CD4-positive, alpha-beta T cell treated with Interleukin-6 for 4 hours (primary cell): ENCODE data around the gene BOD1L1.

Source experiments
- DNase-seq: peaks from one replicate; pipeline ENCODE4 v3.0.0-alpha.2; 2020; ENCODE audit warnings: mixed read lengths

BOD1L1 gene

DNA sequence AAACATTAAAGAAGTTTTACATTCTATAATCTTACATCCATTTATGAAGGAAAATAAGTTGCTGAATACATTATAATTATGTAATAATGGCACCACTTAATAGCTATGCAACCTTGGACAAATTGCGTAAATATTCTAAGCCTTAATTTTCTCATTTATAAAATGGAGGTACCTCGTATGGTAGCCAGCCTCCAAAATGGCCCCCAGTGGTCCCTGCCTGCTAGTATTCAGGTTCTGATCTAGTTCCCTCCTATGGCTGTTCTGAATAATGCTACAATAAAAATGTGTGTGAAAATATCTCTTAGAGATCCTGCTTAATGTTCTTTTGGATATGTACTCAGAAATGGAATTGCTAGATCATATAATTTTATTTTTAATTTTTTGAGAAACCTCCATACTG, 72.2 kb downstream of the BOD1L1 start:
- DNase-seq: no peak

GRCh38 chr4:13553081-13553480, 74.4 kb downstream of the BOD1L1 start:
- DNase-seq: no peak

- DNase-seq: peak; percentile 82
Observed at GRCh38 chr4:13548984-13549546, 78.5 kb downstream of the BOD1L1 start.

DNA sequence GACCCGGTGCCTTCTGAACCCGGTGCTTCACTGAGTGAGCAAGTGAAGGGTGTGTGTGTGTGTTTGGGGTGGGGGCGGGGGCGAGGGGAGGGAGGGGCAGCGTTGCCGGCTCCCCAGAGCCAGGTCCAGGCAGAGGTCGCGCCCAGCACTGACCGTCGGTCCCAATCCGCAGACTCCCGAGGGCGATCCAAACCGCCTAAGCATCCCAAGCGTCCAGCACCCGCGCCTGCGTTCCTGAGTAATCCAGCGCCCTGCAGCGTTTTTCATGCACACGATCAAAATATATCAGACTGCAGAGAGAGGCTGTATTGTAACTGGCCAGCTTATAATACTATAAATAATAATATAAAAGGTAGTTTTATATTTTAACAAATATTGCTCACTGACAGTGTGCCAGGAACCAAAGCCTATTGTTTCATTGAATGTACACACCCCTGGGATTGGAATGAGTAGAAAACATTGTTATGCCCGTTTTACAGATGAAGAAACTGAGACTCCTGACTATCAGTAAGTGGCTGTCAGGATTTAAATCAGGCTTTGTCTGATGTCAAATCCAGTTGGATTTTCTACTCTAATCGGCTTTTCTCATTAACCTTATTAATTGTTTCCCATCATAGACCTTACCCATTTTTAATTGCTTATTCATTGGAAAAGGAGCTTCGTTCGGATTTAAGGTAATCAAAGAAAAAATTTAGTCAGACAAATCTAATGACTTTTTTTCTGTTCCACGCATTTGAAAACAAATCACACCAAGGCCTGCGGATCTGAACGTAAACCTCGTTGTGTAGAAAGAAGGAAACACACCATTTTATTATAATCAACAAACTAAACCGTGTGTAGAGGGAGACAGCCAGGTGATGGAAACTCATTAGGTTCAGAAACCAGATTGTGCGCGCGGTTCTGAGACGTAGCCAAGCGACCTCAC, 79.2 kb downstream of the BOD1L1 start:
- no peak for DNase-seq

DNA sequence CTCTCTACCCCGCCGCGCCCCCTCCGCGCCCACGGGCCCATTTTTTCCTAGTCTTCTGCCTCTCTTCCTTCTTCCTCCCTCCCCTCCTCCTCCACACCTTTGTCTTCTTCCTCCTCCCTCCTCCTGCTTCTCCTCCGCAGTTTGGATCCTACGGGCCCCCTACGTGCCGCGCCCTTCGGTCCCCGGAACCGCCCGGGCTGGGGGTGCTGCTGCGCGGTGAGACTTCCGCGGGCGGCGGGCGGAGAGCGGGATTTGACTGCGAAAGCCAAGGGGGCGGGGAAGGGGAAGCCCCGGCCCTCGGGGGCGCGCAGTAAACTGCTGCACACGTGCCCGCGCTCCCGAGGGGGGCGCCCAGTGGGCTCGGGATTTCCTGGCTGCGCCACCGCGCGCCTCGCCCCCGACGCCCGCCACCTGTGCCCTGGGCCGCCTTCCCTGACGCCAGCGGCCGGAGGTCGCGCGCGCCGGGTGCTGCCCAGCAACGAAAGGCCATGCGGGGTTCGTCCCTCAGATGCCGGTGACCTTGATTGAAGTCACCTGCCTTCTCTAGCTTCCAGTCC, 80.0 kb downstream of the BOD1L1 start:
- DNase-seq: peak; percentile 30

DNA sequence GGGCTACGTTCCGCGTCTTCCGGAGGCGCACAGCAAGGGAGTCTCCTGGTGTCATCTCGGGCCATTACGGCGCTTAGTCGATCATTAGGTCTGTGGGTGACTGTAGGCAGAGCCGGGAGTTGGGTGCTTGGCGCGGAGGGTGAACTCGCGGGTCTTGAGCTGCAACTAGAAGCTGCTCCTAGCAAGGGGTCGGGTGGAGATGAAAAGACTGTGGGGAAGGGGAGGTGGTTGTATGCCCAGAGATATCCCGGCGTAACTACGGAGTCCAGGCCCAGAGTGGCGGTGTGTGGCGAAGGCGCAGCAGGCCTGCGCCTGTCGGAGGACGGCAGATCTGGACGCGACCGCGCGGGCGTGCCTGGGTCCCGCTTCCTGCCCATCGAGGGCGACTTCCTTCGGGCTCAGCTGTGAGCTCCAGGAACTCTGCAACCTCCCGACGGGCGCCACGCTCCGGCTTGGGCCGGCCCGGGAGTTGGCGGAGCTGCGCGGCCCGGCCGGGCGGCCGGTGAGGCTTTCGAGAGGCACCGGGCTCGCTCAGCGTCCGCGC, 80.5 kb downstream of the BOD1L1 start:
- DNase-seq: no peak

GRCh38 chr4:13546142-13546940, 81.2 kb downstream of the BOD1L1 start:
- no peak for DNase-seq

GRCh38 chr4:13545394-13545808, 82.1 kb downstream of the BOD1L1 start:
- DNase-seq: no peak

DNA sequence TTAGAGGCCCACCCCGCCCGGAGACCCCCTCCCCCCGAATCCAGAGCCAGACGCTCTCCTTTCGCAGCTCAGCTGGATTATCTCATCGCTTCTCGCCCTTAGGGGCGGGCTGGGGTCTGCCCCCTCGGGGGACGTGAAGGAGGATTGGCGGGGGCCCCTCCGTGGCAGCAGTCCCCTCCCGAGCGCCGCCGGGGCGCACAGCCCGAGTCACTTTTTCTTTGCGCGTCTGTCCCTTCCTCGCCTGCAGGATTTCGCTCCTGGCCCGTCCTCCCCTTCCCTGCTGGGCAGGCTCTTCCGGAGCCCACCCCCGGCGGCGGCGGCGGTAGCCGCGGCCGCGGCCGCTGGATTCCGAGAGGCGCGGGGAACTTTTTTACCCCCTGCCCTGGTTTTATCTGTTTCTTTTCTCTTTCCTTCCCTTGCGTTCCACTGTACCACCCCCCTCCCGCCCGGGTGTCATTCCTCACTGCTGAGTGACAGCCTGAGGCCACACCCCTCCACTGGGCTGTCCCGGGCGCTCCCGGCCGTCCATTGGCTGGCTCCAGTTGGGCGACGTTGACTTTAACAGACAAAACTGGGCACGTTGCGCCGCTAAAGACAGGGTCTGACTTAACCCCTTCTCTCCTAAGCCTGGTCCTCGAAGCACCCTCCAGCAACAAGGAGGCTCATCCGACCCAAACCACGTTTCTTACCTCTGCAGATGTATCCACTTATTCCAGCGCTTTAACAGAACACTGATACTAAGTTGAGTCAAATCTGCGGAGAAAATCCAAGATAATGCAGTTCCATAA, 82.7 kb downstream of the BOD1L1 start:
- peak; percentile 35 for DNase-seq

- no peak for DNase-seq
Observed at GRCh38 chr4:13543839-13544605, 83.5 kb downstream of the BOD1L1 start, which contains the start of gene NKX3-2. Gene NKX3-2 (minus strand): TSS chr4:13544508. CDS start chr4:13544414, 94 bp downstream.

DNA sequence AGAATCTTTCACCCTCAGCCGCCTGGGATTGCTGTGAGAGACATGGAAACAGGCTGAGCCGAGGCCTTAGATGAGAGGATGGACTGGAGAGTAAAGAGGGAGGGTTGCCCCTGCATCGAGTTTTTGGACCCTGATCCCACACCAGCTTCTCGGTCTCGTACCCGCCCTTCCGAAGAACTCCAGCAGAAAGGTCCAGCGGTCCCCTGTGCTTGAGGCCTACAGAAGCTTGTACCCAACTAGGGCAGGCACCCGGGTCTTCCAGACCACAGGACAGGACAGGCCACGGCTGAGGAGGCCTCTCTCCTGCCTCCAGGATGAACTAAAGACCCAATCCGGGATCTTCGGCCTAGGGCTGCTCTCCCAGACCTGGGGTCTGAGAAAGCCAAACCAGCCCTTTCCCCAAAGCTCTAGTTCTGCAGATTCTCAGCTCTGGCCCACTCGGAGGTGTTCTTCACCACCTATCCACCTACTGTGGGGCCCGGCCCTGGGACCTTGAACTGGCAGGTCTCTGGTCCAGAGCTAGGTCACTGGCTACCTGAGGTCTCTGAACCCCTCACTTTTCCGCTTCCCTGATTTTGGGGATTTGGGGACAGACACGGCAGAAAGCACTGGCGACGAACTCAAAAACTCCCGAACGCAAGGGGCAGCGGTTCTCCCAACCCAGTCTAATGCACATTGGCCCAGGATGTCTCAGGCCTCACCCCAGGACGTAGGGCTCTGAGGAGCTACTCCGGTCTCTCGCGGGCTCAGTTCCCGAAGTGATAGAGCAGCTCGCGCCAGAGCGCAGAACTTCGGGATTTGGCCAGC, 84.3 kb downstream of the BOD1L1 start:
- no peak for DNase-seq

GRCh38 chr4:13542577-13543031, 84.9 kb downstream of the BOD1L1 start:
- DNase-seq: no peak

DNA sequence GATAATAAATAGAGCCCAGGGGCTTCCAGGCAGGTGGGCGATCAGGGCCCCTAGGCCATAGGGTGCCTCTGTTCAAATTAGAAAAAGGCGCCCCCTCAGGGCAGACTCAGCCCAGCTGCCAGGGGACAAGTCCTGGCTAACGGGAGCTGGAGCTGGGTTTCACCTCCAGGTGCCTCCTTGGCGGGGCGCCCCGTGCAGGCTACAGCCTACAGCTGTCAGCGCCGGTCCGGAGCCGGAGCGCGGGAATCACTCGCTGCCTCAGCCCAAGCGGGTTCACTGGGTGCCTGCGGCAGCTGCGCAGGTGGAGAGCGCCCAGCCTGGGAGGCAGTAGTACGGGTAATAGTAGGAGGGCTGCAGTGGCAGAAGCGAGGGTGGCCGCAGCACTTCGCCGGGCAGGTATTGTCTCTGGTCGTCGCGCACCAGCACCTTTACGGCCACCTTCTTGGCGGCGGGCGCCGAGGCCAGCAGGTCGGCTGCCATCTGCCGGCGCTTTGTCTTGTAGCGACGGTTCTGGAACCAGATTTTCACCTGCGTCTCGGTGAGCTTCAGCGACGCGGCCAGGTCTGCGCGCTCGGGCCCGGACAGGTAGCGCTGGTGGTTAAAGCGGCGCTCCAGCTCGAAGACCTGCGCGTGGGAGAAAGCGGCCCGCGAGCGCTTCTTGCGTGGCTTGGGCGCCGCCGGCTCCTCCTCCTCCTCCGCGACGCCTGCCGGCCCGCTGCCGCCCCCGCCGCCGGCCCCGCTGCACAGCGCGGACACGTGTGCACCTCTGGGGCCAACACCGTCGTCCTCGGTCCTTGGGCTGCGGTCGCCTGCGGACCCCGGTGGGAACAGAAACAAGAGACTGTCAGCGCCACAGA, 85.6 kb downstream of the BOD1L1 start:
- peak; percentile 37 for DNase-seq

- DNase-seq: no peak
Observed at GRCh38 chr4:13541176-13541604, 86.3 kb downstream of the BOD1L1 start.

GRCh38 chr4:13540446-13541175, 86.9 kb downstream of the BOD1L1 start:
- DNase-seq: no peak

DNA sequence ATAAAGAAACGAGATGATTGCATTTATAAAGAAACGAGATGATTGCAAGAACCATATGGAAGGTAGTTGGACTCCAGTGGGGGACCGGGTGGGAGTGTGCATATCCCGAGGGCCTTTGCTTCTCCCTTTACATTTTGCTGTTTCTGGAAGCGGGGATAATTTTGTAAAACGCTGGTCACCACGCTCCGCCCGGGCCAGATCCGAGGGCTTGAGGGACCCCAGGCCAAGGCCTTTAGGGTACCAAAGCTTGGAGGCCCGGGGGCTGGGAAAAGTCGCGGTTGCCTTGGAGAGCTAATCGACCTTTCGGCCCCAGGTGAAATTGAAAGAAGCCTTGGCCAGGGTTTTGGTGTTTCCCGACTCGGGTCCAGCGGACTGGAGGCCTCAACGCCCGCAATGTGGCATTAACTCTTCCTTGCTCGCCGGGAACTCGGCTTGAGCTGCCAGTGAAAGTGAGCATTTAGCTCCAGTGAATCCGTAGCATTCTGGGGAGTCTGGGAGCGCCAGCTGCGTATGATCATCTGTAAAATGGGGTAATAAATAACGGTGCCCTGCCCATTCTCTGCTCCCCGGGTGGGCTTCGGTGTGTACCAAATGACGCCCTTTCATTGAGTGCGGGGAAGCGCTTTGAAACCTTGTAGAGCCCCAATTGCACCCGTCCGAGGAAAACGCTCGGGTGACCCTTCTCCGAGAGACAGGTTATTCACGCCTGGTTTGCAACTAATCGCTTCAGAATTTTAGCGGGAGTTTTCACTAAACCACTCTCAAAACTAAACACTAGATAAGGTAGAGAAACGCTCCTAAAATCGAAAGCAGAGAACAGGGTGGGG, 87.7 kb downstream of the BOD1L1 start:
- no peak for DNase-seq

DNA sequence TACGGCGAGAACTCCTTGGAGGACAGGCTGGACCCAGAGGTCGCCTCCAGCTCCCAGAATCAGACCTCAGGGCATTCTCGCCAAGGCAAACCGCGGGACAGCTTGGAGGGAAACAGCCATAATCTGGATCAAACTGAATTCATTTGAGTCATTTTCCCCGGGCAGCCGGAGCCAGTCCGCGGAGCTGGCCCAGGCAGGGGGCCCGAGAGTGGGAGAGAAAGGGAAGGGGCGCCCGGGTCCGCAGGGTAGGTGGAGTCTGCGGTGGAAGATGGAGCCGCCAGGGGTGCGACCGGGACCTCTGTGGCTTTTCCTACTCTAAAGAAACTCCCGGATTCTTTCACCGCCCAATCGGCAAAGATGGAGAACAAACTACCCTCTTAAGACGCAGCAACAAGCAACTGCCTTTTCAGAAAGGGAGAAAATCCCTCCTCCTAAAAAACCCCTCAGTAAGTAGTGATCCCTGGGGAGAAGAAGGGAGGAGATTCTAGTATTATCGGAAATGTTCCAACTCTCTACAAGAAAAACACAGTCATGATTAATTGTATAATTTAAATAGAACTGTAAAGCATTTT, 88.4 kb downstream of the BOD1L1 start:
- DNase-seq: no peak
